Immature natural killer cell (primary cell): ENCODE data around the gene INPP5F. TPM values are rescaled to one million over a fixed set of nuclear protein-coding genes. Genes with fewer than 3 reads are reported as not detected.
"Not testable (repeated sequence)": the region's sequence is repeated elsewhere in the genome, so short reads cannot be mapped to it uniquely, and the experiment has no call there.

Experiments
- DNase-seq, 3 donors: peaks; one replicate each; pipeline ENCODE4 v3.0.0; 2022; ENCODE audit warnings: mixed read lengths in 1 of 3
- H3K27ac Mint-ChIP-seq, 6 donors: one replicate each; pipeline ENCODE4 v1.8.0; 2020; ENCODE audit warnings: mixed read lengths in 6 of 6, mild to moderate bottlenecking in 5 of 6, inconsistent platforms in 4 of 6, moderate library complexity in 3 of 6
- H3K27me3 Mint-ChIP-seq, 3 donors: one replicate each; pipeline ENCODE4 v1.8.0; 2020 to 2021; ENCODE audit warnings: low read depth in 3 of 3, mild to moderate bottlenecking in 3 of 3, mixed read lengths in 3 of 3, moderate library complexity in 3 of 3, inconsistent platforms in 1 of 3
- H3K36me3 Mint-ChIP-seq, 3 donors: one replicate each; pipeline ENCODE4 v1.8.0; 2020; ENCODE audit warnings: mixed read lengths in 3 of 3, inconsistent platforms in 2 of 3, mild to moderate bottlenecking in 2 of 3
- H3K4me1 Mint-ChIP-seq, 2 donors: one replicate each; pipeline ENCODE4 v1.8.0; 2020; ENCODE audit warnings: inconsistent platforms in 2 of 2, mild to moderate bottlenecking in 2 of 2, mixed read lengths in 2 of 2, moderate library complexity in 1 of 2
- H3K4me3 Mint-ChIP-seq, 5 donors: one replicate each; pipeline ENCODE4 v1.8.0; 2020; ENCODE audit warnings: mild to moderate bottlenecking in 5 of 5, mixed read lengths in 5 of 5, inconsistent platforms in 3 of 5, moderate library complexity in 3 of 5
- H3K9me3 Mint-ChIP-seq, 6 donors: one replicate each; pipeline ENCODE4 v1.8.0; 2020; ENCODE audit warnings: mild to moderate bottlenecking in 6 of 6, mixed read lengths in 6 of 6, inconsistent platforms in 4 of 6, moderate library complexity in 3 of 6
- polyA plus RNA-seq, 3 donors: library from polyadenylated mRNA; unstranded; fragments of 300-500 nt; fragmentation: Illumina TruSeq; gene quantifications; one replicate each; pipeline ENCODE4 v1.2.3, GENCODE V29; 2021

Gene INPP5F
- polyA plus RNA-seq, 3 donors from 2014 or later, result 6.7 to 8.0 (median 6.8) TPM

DNA sequence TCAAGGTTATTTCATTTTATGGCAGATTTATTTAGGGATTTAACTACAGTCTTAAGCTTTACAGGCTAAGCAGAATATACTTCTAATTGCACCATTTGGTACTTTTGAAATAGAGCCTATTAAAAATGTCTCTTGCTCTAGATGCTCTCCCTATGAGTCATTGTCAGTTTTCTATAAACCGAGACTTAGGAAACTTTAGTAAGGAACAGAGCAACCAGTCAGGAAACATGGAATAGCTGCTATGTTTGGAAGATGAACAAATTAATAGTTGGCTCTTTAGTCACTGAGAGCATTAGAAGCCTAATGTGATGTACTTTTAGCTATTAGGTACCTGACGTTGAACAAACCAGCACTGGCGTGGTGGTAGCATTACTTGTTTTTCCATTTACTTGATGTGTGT is 35.3 kb downstream of the INPP5F start:
- peaks cover 0 to 11% (median 0%) of the 10 kb centered on the region in 3 donors for H3K36me3 Mint-ChIP-seq
- DNase-seq, result no peak
- H3K9me3 Mint-ChIP-seq, result no peaks in the 10 kb centered on the region
- H3K4me1 Mint-ChIP-seq, result peaks cover 0 to 6% of the 10 kb centered on the region in 2 donors
- H3K4me3 Mint-ChIP-seq, result no peak overlapping the region
- peaks cover 0 to 2% (median 0%) of the 10 kb centered on the region in 3 donors for H3K27me3 Mint-ChIP-seq
- H3K27ac Mint-ChIP-seq, result no peak overlapping the region

DNA sequence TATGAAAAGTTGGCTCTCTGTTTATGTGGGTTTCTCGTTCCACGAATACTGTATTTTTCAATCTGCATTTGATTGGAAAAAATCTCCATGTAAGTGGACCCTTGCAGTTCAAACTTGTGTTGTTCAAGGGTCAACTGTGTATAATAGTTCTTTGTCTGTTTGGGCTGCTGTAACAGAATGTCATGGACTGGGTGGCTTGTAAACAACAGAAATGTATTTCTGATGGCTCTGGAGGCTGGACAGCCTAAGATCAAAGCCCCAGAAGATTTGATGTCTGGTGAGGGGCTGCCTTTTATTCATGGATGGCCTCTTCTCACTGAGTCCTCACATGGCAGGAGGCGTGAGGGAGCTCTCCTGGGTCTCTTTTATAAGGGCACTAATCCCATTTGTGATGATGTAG is 36.2 kb downstream of the INPP5F start:
- H3K4me1 Mint-ChIP-seq, result peaks cover 0 to 6% of the 10 kb centered on the region in 2 donors
- H3K9me3 Mint-ChIP-seq, result no peaks in the 10 kb centered on the region
- no peak for DNase-seq
- H3K27me3 Mint-ChIP-seq, result peaks cover 0 to 2% (median 0%) of the 10 kb centered on the region in 3 donors
- H3K27ac Mint-ChIP-seq, result no peak overlapping the region
- H3K4me3 Mint-ChIP-seq, result no peak overlapping the region
- peaks cover 0 to 11% (median 0%) of the 10 kb centered on the region in 3 donors for H3K36me3 Mint-ChIP-seq

DNA sequence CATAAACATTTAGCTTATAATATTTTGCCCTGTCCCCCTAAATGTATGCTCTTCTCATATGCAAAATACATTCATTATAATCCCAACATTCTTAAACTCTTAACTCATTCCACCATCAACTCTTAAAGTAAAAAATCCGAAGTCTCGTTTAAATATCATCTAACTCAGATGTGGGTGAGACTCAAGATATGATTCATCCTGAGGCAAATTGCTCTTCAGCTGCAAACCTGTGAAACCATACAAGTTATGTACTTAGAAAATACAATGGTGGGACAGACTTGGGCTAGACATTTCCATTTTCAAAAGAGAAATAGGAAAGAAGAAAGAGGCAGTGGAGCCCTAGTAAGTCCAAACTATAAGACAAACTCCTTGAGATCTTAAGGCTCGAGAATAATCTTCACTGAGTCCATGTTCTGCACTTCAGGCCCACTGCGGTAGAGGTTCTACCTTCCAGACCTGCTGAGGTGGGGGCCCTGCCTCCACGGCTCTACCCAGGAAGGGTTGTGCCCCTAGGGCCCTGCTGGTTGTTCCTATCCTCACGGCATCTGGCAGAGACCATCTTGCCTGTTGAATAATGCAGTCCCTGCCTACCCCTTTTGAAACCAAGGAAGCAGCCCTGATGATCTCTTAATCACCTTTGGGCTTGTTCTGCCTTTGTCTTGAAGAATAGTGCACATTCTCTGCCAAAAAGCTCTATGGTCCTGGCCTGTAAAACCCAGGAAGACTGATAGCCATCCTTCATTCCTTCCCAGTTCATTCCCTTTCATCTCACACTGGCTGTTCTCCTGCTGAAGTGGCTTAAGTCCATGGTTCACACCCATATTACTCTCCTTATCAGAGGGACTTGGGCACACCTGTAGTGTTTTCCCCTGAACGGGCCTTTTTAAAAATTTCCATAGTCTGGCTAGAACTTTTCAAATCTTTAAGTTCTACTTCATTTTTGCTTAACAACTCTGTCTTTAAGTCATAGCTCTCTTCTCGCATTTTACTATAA is 37.3 kb downstream of the INPP5F start:
- Mint-ChIP-seq H3K27me3 (peaks cover 0 to 2% (median 0%) of the 10 kb centered on the region in 3 donors), H3K36me3 (peaks cover 0 to 7% (median 0%) of the 10 kb centered on the region in 3 donors)

DNA sequence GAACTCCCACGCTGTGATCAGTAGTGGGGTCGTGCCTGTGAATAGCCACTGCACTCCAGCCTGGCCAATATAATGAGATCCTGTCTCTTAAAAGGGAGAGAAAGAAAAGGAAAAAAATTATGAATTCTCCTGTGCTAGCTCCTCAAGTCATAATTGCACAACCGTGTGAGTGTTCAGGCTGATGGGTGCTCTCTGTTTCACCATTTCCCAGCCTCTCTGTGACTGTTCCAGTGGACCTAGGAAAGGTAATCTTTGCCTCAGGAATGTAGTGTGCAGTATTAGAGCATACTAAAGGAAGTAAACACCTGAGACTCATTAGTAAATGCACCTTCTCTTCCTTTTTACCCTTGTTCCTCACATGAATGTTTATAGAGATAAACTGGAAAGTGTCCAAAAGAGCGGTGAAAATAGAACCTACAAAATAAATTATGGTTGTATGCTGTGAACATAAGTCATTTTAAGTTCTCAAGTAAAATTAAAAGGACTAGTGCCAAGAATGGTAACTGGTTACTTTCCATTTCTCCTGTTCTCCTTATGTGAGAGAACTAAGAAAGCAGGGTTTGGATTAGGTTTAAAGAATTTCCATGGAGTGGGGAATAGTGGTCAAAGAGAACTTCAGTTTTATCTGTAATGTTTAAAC is 42.7 kb downstream of the INPP5F start:
- Mint-ChIP-seq H3K4me1 (peaks cover 0 to 10% of the 10 kb centered on the region in 2 donors), H3K9me3 (no peaks in the 10 kb centered on the region), H3K36me3 (no peaks in the 10 kb centered on the region), H3K27ac (peak overlapping the region in 3 of 6 donors; percentile 3 to 52 (median 14)), H3K4me3 (no peak overlapping the region), H3K27me3 (peaks cover 0 to 2% (median 0%) of the 10 kb centered on the region in 3 donors)
- DNase-seq, result no peak

More for the DNA sequence above, 37.3 kb downstream of the INPP5F start:
- Mint-ChIP-seq H3K4me3 (no peak overlapping the region), H3K4me1 (peaks cover 0 to 15% of the 10 kb centered on the region in 2 donors), H3K27ac (no peak overlapping the region), H3K9me3 (no peaks in the 10 kb centered on the region)
- DNase-seq, result no peak

DNA sequence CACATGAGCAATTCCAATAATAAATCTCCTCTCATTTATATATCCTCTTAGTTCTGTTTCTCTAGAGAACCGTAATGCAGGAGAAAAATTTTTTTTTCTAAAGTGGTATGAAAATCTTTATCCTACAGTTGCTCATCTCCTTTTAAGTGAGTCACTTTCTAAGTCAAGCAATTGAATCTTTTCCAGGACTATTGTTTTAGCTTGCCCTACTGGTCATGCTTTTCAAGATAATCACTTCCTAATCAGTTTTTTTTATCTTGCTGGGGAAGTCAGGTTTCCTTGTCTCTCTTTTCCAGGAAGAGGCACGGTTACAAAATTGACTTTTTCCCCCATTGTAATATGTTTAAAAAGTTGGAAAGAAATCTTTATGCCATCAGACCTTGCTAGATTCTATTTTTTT is 44.0 kb downstream of the INPP5F start:
- no peaks in the 10 kb centered on the region for H3K36me3 Mint-ChIP-seq
- DNase-seq, result no peak
- no peaks in the 10 kb centered on the region for H3K9me3 Mint-ChIP-seq
- peaks cover 0 to 10% of the 10 kb centered on the region in 2 donors for H3K4me1 Mint-ChIP-seq
- no peak overlapping the region for H3K4me3 Mint-ChIP-seq
- H3K27ac Mint-ChIP-seq, result peak overlapping the region in 1 of 6 donors; percentile 44
- H3K27me3 Mint-ChIP-seq, result no peaks in the 10 kb centered on the region

DNA sequence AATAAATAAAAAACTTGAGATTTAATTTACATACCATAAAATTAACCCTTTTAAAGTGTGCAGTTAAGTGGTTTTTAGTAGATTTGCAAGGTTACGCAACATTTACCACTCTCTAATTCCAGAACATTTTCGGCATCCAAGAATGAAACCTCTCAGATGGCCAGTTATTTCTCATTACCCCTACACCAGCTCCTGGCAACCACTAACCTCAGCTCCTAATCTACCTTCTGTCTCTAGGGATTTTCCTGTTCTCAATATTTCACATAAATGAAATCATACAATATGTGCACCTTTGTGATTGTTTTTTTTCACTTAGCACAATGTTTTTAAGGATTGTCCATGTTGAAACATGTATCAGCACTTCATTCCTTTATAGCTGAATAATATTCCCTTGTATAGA is 45.1 kb downstream of the INPP5F start:
- no peaks in the 10 kb centered on the region for H3K9me3 Mint-ChIP-seq
- peaks cover 0 to 10% of the 10 kb centered on the region in 2 donors for H3K4me1 Mint-ChIP-seq
- DNase-seq, result no peak
- H3K27me3 Mint-ChIP-seq, result peaks cover 0 to 2% (median 0%) of the 10 kb centered on the region in 3 donors
- no peak overlapping the region for H3K4me3 Mint-ChIP-seq
- H3K36me3 Mint-ChIP-seq, result no peaks in the 10 kb centered on the region
- peak overlapping the region in 1 of 6 donors; percentile 51 for H3K27ac Mint-ChIP-seq

DNA sequence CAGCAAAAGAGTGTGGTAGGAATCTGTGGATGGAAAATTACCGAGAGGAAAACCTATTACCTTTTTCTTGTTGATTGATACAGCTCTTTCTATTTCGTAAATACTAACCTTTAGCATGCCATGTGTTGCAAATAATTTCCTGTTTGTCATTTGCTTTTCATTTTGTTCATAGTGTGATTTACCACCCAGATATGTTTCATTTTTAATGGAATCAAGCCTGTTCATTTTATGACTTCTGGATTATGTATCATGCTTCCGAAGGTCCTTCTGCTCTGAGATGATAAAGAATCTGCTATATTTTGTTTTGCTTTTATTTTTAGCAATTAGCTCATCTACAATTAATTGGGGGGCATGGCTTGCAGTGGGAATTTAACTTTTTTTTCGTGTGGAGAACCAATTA is 46.5 kb downstream of the INPP5F start:
- H3K9me3 Mint-ChIP-seq, result no peaks in the 10 kb centered on the region
- no peak overlapping the region for H3K27ac Mint-ChIP-seq
- no peak overlapping the region for H3K4me3 Mint-ChIP-seq
- no peak for DNase-seq
- H3K27me3 Mint-ChIP-seq, result peaks cover 0 to 2% (median 0%) of the 10 kb centered on the region in 3 donors
- peaks cover 0 to 6% of the 10 kb centered on the region in 2 donors for H3K4me1 Mint-ChIP-seq
- H3K36me3 Mint-ChIP-seq, result no peaks in the 10 kb centered on the region

DNA sequence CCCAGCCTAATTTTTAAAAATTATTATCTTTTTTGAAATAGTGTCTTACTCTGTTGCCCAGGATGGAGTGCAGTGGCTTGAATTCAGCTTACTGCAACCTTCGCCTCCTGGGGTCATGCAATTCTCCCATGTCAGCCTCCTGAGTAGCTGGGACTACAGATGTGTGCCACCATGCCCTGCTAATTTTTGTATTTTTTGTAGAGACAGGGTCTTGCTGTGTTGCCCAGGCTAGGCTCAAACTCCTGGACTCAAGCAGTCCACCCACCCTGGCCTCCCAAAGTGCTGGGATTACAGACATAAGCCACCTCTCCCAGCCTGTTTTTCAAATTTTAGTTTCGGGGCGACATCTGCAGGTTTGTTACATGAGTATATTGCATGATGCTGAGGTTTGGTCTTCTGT is 47.2 kb downstream of the INPP5F start:
- H3K4me1 Mint-ChIP-seq, DNase-seq, H3K27me3 Mint-ChIP-seq, H3K4me3 Mint-ChIP-seq, H3K9me3 Mint-ChIP-seq, H3K36me3 Mint-ChIP-seq: not testable (repeated sequence)
- peak overlapping the region in 1 of 6 donors; percentile 33 for H3K27ac Mint-ChIP-seq

DNA sequence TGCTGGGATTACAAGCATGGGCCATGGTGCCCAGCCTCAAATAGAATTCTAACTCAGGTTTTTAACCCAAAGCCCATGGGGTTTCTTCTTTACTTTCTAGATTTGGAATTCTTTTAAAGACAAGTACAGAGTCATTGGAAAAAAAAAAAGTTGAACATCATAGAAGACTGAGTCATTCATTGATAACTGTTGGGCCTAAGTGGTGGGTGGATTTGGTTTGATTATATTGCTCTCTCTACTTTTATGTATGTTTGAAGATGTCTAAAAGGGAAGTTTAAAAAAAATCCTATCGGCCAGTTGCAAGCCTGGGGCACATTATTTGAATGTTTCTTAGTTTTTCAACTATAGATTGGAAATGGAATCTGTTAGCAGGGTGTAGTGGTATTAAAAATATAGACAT is 49.7 kb downstream of the INPP5F start:
- Mint-ChIP-seq H3K9me3 (no peaks in the 10 kb centered on the region), H3K36me3 (no peaks in the 10 kb centered on the region), H3K4me1 (no peaks in the 10 kb centered on the region), H3K27ac (no peak overlapping the region), H3K27me3 (peaks cover 0 to 2% (median 0%) of the 10 kb centered on the region in 3 donors), H3K4me3 (no peak overlapping the region)
- DNase-seq, result no peak

DNA sequence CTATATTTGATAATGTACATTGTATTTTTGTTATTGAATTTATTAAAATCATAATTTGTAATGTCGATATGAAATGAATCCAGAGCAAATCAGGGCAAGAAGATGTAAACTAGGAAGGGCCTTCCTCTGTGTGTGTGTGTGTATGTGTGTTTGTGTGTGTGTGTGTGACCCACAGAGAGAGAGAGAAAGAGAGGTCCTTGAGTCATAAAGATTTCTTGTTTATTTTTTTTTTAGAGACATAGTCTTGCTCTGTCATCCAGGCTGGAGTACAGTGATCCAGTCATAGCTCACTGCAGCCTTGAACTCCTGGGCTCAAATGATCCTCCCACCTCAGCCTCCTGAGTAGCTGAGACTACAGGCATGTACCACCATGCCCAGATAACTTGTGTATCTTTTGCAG is 50.7 kb downstream of the INPP5F start:
- H3K36me3 Mint-ChIP-seq, result peaks cover 0 to 5% (median 5%) of the 10 kb centered on the region in 3 donors
- DNase-seq, result no peak
- H3K27ac Mint-ChIP-seq, result no peak overlapping the region
- peaks cover 0 to 2% (median 0%) of the 10 kb centered on the region in 3 donors for H3K27me3 Mint-ChIP-seq
- H3K4me1 Mint-ChIP-seq, result no peaks in the 10 kb centered on the region
- no peak overlapping the region for H3K4me3 Mint-ChIP-seq
- H3K9me3 Mint-ChIP-seq, result no peaks in the 10 kb centered on the region

DNA sequence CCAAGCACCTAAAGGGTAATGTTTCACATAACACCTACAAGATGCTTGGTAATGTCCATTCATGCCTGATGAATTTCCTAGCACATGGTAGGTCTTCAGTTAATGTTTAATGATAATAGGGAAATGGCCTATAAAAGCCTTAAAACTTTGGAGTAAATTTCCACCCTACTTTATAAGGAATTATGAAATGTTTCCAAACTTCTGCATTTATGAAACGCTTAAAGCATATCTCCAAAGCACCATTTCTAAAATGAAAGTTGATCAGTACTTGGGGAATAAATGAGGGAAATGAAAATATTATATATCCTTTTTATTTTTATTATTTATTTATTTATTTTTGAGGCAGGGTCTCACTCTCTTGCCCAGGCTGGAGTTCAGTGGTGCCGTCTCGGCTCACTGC is 51.8 kb downstream of the INPP5F start:
- Mint-ChIP-seq H3K36me3 (peaks cover 0 to 6% (median 6%) of the 10 kb centered on the region in 3 donors), H3K4me1 (no peaks in the 10 kb centered on the region), H3K27me3 (peaks cover 0 to 2% (median 0%) of the 10 kb centered on the region in 3 donors), H3K9me3 (no peaks in the 10 kb centered on the region), H3K27ac (no peak overlapping the region), H3K4me3 (no peak overlapping the region)
- no peak for DNase-seq

DNA sequence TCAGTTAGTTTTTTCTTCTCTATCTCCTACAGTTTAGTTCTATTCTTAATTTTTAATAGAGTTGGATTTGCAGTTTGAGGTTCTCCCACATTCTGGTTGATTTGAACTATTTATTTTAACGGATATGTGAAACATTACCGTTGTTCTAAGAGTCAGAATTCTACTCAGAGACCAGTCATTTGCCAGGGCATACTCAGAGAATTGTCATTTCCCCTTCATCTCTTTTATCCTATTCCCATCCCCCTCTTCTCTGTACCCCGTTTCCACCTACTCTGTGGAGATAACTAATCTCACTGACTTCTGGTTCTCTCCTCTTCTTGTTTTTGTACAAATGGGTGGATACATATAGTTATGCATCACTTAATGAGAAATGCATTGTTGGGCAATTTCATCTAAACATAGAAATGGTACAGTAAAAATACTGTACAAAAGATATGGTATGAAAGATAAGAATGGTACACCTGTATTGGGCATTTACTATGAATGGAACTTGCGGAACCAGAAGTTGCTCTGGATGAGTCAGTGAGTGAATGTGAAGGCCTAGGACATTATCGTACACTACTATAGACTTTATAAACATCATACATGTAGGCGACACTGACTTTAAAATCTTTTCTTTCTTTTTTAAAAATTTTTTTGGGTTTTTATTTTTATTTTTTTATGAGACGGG is 53.1 kb downstream of the INPP5F start:
- H3K36me3 Mint-ChIP-seq, result peaks cover 0 to 6% (median 6%) of the 10 kb centered on the region in 3 donors
- H3K9me3 Mint-ChIP-seq, result no peaks in the 10 kb centered on the region
- peaks cover 9 to 12% of the 10 kb centered on the region in 2 donors for H3K4me1 Mint-ChIP-seq
- H3K27ac Mint-ChIP-seq, result no peak overlapping the region
- H3K27me3 Mint-ChIP-seq, result peaks cover 0 to 2% (median 2%) of the 10 kb centered on the region in 3 donors
- H3K4me3 Mint-ChIP-seq, result no peak overlapping the region
- no peak for DNase-seq

DNA sequence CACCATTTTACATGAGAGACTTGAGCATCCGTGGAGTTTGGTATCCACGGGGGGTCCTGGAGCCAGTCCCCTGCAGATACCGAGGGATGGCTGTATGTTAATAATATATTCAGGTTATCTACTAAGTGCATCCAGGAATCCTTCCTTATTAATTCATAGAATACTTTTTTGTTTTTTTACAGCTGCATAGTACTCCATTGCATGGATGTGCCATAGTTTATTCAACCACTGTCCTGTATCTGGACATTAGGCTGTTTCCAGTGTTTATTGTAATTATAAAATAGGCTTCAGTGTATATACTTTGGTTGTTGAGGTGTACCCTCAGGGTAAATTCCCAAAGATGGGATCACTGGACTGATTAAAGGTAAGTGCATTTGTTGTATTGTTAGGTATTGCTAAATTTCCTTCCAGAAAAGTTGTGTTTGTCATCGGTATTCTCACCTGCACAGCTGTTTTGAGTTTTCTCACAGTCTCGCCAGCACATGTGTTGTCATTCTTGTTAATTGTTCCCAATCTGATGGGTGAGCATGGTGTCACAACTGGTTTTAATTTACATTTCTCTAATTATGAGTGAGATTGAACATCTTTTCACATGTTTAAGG is 55.1 kb downstream of the INPP5F start:
- no peak overlapping the region for H3K27ac Mint-ChIP-seq
- H3K27me3 Mint-ChIP-seq, result peaks cover 0 to 4% (median 0%) of the 10 kb centered on the region in 3 donors
- H3K4me3 Mint-ChIP-seq, result no peak overlapping the region
- peaks cover 28 to 32% of the 10 kb centered on the region in 2 donors for H3K4me1 Mint-ChIP-seq
- H3K36me3 Mint-ChIP-seq, result peaks cover 0 to 6% (median 6%) of the 10 kb centered on the region in 3 donors
- DNase-seq, result no peak
- H3K9me3 Mint-ChIP-seq, result no peaks in the 10 kb centered on the region
